Nephron (organoid): ENCODE measurements around the gene PARVB.

Experiments
- H3K27ac Mint-ChIP-seq, 3 experiments: 2 replicates each; pipeline ENCODE4 v1.8.0; 2020; ENCODE audit warnings: mixed read lengths in 3 of 3, mild to moderate bottlenecking in 2 of 3, moderate library complexity in 1 of 3
- H3K27me3 Mint-ChIP-seq: 2 replicates; pipeline ENCODE4 v1.8.0; 2021; ENCODE audit warnings: low read depth, mild to moderate bottlenecking, moderate library complexity, mixed read lengths
- H3K36me3 Mint-ChIP-seq: 2 replicates; pipeline ENCODE4 v1.8.0; 2020; ENCODE audit warnings: low read depth, mixed read lengths
- H3K4me1 Mint-ChIP-seq: 2 replicates; pipeline ENCODE4 v1.8.0; 2020; ENCODE audit warnings: mixed read lengths
- H3K4me3 Mint-ChIP-seq, 3 experiments: 2 replicates each; pipeline ENCODE4 v1.8.0; 2020; ENCODE audit warnings: mild to moderate bottlenecking in 3 of 3, mixed read lengths in 3 of 3, moderate library complexity in 2 of 3
- H3K9me3 Mint-ChIP-seq: 2 replicates; pipeline ENCODE4 v1.8.0; 2020; ENCODE audit warnings: mixed read lengths
- TF ChIP-seq, protein P1 (sequence below), 3 experiments: fragments of 200-600 bp; sonication (generic); IDR thresholded peaks; one replicate each; pipeline ENCODE4 v1.5.0; 2021; ENCODE audit warnings: antibody characterized with exemption in 3 of 3; ENCODE audit not compliant: unreplicated experiment in 3 of 3

The PARVB gene

DNA sequence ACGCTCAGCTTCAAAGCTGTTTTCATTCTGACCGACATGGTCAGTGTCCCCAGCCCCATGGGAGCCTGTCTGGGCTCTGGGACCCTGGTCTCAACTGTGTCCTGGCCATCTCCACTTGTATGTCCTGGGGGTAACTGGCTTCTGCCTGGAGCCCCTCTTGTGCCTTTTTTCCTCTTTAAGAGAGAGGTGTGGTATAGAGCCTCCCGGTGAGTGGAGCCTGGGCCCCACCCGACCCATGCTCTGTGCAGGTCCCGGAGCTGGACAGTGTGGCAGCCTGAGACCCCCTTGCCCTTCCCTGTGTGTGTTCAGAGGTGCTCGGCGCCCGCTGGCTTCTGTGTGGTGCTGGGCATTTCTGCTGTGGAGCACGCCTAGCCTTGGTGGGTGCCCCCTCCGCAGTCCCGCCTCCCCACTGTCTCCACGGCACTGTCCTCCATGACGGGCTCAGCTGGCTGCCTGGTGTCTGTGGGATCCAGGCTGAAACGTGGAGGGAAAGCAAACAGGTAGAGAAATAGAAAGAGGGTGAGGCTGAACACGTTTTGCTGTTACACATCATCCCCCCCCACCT, 74.9 kb downstream of the PARVB start:
- H3K9me3 Mint-ChIP-seq, result no peaks in the 10 kb centered on the region
- H3K27me3 Mint-ChIP-seq, result no peaks in the 10 kb centered on the region
- H3K27ac Mint-ChIP-seq, result no peak overlapping the region
- H3K4me1 Mint-ChIP-seq, result no peaks in the 10 kb centered on the region
- TF ChIP-seq, protein P1, sequence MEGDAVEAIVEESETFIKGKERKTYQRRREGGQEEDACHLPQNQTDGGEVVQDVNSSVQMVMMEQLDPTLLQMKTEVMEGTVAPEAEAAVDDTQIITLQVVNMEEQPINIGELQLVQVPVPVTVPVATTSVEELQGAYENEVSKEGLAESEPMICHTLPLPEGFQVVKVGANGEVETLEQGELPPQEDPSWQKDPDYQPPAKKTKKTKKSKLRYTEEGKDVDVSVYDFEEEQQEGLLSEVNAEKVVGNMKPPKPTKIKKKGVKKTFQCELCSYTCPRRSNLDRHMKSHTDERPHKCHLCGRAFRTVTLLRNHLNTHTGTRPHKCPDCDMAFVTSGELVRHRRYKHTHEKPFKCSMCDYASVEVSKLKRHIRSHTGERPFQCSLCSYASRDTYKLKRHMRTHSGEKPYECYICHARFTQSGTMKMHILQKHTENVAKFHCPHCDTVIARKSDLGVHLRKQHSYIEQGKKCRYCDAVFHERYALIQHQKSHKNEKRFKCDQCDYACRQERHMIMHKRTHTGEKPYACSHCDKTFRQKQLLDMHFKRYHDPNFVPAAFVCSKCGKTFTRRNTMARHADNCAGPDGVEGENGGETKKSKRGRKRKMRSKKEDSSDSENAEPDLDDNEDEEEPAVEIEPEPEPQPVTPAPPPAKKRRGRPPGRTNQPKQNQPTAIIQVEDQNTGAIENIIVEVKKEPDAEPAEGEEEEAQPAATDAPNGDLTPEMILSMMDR (IDR thresholded peaks at IDR 0.05; ENCODE audit: unreplicated experiment in 3 of 3), result no peak
- H3K36me3 Mint-ChIP-seq, result peaks cover 3% of the 10 kb centered on the region
- no peak overlapping the region for H3K4me3 Mint-ChIP-seq

DNA sequence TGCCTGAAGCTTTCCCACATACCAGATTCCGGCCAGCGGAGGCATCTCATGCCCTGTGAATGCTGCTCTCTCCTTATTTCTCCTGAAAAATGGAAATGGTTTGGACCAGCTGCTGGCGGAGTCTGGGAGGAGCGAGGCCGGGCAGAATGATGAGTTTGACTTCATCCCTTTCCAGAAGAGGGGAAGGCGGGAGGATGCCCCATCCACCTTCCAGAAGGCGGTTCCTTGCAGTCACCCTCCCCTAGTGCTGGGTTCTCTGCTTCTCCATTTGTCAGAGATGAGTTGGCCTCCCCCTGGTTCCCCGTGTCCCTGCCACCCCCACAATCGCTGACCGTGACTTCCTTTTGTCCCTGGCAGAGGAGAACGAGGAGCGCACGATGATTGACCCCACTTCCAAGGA, 75.6 kb downstream of the PARVB start:
- Mint-ChIP-seq H3K36me3 (peaks cover 3% of the 10 kb centered on the region), H3K27ac (no peak overlapping the region), H3K9me3 (no peaks in the 10 kb centered on the region), H3K4me3 (no peak overlapping the region), H3K27me3 (peaks cover 4% of the 10 kb centered on the region), H3K4me1 (no peaks in the 10 kb centered on the region)
- TF ChIP-seq, protein P1 (IDR thresholded peaks at IDR 0.05; ENCODE audit: unreplicated experiment in 3 of 3), result no peak

DNA sequence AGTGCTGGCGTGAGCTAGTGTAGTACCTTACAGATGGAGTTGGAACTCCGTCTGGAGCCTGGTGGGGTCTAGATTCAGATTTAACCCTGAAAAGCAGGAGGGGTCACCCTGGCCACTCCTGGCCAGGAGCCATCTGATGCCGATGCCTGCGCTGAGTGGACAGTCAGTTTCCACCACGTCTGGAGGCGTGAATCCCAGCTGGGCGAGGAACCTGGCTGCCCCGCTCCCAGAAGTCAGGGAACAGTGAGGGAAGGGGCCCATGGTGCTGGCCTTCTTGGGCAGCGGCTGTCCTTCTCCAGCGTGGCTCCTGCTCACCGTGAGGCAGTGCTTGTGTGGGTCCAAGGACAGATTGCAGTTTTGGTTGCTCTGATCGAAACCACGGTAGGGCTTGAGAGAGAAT, 76.3 kb downstream of the PARVB start:
- Mint-ChIP-seq H3K4me3 (no peak overlapping the region), H3K9me3 (no peaks in the 10 kb centered on the region), H3K27me3 (peaks cover 4% of the 10 kb centered on the region), H3K4me1 (no peaks in the 10 kb centered on the region), H3K27ac (no peak overlapping the region), H3K36me3 (peaks cover 3% of the 10 kb centered on the region)
- TF ChIP-seq, protein P1 (IDR thresholded peaks at IDR 0.05; ENCODE audit: unreplicated experiment in 3 of 3), result no peak

DNA sequence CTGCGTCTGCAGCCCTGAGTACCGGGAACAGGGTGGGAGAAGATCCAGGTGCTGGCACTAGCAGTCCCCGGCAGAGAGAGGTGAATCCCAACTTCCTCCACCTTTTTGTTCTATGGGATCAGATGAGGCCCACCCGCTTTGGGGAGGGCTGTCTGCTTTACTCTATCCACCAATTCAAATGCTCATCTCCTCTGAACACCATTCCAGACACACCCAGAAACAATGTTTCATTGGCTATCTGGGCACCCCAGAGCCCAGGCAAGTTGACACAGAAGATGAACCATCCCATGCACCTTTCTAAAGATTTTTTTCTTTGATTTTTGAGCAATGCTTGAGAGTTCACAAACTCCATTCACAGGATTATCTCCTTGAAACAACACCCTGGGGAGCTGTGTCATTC, 78.0 kb downstream of the PARVB start:
- Mint-ChIP-seq H3K9me3 (no peaks in the 10 kb centered on the region), H3K4me3 (no peak overlapping the region), H3K4me1 (peaks cover 1% of the 10 kb centered on the region), H3K27me3 (peaks cover 4% of the 10 kb centered on the region), H3K36me3 (peaks cover 3% of the 10 kb centered on the region), H3K27ac (no peak overlapping the region)
- TF ChIP-seq, protein P1 (IDR thresholded peaks at IDR 0.05; ENCODE audit: unreplicated experiment in 3 of 3), result no peak

DNA sequence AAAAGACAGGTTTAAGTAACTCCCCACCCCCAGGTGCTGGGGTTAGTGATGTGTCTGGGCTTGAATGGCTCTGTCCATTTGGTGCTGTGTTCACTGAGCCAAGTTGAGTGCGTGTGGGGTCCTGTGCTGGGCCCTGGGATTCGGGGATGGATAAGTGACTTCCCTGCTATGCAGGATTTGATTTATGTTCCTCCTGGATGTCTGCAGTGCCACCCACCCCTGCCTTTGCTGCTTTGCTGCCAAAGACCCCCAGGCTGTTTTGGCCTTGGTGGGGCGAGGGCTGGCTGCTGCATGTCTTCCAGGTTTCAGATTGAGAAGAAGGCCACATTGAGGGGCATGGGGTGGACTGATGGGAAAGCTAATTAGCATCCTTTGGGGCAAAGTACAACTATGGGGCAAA, 78.8 kb downstream of the PARVB start:
- no peak overlapping the region for H3K4me3 Mint-ChIP-seq
- peaks cover 4% of the 10 kb centered on the region for H3K27me3 Mint-ChIP-seq
- no peaks in the 10 kb centered on the region for H3K9me3 Mint-ChIP-seq
- peaks cover 3% of the 10 kb centered on the region for H3K36me3 Mint-ChIP-seq
- peaks cover 6% of the 10 kb centered on the region for H3K4me1 Mint-ChIP-seq
- H3K27ac Mint-ChIP-seq, result no peak overlapping the region
- TF ChIP-seq, protein P1 (IDR thresholded peaks at IDR 0.05; ENCODE audit: unreplicated experiment in 3 of 3), result no peak

DNA sequence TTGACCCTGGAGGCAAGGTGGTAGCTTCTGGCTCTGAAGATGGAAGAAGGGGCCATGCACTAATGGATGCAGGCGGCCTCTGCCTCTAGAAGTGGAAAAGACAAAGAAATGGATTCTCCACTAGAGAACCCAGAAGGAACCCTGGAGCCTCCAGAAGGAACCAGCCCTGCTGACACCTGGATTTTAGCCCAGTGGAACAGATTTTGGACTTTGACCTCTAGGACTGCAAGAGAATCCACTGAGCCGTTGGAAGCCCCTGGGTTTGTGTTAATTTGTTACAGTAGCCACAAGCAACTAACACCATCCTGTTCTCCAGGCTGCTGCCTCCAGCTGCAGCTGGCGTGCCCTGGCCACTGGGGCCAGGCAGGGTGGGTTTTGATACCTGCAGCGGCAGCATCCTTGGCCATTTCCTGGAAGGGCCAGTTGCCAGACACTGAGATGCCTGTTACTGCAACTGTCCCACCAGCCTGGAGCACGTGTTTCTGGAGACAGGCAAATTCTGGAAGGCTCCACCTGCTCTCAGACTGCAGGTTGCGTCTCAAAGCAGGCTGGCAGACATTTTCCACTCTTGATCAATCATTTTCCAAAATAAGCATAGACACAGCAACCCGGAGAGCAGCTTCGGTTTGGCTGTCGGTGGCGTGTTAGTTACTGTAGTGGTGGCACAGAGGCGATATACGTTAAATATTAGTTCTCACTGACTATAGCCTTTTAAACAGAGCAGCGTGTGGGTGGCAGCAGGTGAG, 79.8 kb downstream of the PARVB start:
- Mint-ChIP-seq H3K27me3 (peaks cover 4% of the 10 kb centered on the region), H3K4me3 (no peak overlapping the region), H3K36me3 (peaks cover 3% of the 10 kb centered on the region), H3K27ac (no peak overlapping the region), H3K9me3 (no peaks in the 10 kb centered on the region), H3K4me1 (peaks cover 16% of the 10 kb centered on the region)
- TF ChIP-seq, protein P1 (IDR thresholded peaks at IDR 0.05; ENCODE audit: unreplicated experiment in 3 of 3), result no peak
